HG03064 (cell line): ENCODE data around the gene NUP93.

Experiments used
- ATAC-seq: cut with Tn5 transposase; IDR thresholded peaks from one replicate; pipeline ENCODE4 v1.9.1; 2021; ENCODE audit warnings: low read depth; ENCODE audit not compliant: unreplicated experiment

NUP93 gene

DNA sequence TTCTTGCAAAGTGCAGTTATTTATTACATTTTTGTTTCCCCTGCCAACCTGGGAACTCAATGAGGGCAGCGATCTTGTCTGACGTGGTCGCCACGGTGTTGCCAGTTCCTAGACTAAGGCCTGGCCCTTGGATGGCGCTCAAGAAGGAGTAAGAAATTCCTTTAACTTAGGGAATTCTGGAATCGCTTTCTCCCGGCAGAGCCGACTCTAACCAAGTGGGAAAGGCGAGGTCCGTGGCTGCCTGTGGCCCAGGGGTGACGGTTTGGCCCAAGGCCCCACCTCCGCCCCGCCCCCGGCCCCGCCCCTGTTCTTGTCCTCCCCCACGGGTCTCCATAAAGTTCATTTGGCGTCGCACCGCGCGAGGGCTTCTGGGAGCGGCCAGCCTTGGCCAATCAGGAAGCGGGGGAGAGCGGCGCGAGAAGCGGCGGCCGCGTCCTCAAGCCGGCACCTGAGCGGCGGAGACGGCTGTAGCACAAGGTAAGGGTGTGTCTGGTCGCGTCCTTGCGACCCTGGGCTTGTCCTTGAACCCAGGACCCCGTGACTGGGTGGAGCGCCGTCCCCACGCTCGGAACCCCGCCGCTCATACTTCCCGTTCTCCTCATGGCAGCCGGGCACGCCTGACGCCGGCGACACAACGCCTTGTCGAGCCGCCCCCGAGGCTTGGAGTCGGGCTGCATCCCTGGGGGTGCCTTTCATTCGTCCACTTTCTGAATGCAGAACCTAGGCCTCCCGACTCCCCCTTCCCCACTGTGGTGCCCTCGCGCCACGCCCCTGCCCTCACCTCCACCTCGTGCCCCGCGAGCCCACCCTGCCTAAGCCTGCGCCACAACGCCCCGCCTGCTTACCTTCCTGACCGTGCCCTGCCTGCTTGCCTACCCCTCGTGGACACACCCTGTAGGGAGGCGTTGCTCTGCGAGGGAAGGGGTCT, at the start of gene NUP93:
Gene NUP93 (plus strand): TSS at position 395 of the 928 bp plus-strand sequence. CDS start 18,119 bp downstream, outside the sequence.
- ATAC-seq: peak; percentile 72

DNA sequence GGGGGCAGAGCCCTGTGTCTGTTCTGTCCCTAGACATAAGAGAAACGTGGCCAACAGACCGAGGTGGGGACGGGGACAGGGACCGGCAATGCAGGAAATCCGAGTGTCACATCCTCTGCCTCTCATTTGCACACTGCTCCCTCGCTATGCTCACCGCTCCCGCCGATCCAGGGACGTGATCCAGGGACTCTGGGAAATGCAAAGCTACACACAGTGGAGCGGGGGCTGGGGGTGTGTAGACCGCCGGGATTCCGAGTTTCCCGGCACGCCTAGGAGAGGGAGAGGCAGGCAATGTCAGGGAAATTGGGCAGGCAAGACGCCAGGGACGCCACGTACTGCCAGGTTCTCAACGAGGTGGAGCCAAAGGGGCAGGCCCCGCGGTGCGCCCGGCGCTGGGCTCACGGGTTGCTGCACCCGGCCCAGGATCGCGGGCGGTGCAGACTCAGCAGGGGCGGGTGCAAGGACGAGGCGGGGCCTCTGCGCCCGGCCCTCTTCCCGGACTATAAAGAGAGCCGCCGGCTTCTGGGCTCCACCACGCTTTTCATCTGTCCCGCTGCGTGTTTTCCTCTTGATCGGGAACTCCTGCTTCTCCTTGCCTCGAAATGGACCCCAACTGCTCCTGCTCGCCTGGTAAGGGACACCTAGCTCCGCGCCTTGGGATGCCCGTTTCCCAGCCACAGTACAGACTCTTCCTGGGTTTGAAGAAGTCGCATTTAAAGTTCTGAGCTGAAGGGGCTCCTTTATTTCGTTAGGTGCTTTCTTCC, 47.8 kb upstream of the NUP93 start, which contains the start of gene MT1X:
Gene MT1X (plus strand): TSS at position 532 of the 764 bp plus-strand sequence. CDS start 71 bp downstream, at position 603.
- peak; percentile 98 for ATAC-seq

DNA sequence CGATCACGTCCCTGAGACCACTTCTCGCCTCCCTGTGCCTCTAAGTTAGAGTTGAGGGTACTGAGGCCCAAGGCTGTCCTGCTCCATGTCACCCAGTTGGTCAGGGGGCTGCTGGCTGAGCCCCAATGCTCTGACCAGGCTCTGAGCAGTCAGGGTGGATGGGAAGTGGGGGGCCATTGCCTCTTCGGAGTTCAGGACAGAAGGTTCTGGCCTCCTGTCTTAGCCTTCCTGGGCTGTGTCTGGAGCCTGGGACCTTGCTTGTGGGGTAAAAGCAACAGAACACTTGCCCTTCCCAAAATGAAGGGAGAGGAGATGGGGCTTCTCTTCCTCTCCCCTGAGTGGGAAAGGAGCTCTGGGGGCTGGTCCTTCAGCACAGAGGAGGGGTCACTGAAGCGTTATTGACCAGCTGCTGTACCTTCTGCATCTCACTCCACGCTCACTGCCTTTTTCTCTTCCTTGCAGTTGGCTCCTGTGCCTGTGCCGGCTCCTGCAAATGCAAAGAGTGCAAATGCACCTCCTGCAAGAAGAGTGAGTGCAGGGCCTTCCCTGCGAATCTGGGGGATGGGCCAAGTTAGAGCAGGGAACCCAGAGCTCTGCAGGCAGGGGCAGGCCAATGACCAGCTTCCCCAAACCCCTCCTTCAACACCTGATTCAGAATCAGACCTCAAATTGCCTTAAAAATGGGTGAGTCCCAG, 47.1 kb upstream of the NUP93 start:
- ATAC-seq: no peak

DNA sequence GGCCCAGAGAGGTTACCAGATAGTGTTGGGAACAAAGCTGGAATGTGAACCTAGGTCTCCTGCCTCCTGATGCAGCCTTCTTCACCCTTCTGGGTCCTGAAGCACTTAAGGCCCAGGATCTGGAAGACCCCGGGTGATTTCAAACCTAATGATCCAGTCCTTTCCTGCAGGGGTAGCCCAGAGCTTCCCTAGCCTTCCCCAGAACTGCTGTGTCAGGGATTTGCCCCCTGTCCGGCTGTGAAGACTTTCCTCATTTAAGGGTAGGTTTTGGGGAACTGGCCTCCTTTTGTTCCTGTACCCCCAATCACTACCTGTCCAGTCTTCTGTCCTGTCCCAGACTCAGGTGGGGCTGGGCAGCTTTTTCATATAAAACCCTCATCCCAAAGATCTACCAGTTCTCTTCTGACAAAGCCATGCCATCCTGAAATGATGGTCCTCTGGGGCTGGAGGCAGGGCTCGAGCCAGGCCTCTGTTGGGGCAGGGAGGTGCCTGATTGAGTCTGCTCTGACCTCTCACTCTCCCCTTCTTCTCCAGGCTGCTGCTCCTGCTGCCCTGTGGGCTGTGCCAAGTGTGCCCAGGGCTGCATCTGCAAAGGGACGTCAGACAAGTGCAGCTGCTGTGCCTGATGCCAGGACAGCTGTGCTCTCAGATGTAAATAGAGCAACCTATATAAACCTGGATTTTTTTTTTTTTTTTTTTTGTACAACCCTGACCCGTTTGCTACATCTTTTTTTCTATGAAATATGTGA, 46.3 kb upstream of the NUP93 start:
- no peak for ATAC-seq

DNA sequence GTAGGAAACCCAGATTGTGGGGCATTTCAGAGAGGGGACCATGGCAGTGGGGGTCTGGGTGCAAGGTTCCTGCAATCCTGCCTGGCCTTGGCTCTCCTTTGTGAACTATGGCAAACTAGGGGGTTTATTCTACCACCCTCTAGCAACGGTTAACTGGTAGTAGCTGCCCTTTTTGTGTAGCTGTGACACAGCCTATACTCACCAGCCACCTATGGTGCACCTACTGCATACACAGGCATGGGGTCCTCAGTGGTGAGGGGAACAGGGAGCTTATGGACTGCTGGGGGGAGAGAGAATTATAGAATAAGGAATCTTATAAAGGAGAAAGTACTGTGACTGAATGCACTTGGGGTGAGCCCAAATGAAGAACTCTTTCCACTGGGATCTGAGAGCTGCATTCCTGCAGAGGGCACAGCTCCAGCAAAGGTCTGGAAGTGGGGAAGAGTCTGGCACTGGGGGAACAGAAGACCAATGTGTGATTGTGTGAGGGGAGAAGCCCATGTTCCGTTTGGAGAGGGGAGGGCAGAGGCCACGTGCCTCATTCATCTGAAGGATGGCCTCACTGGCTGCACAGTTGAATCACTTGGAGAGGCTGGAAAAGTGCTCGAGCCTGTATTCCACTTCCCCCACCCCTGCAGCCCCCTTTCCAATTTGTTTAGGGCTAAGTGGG, 45.5 kb upstream of the NUP93 start:
- no peak for ATAC-seq

DNA sequence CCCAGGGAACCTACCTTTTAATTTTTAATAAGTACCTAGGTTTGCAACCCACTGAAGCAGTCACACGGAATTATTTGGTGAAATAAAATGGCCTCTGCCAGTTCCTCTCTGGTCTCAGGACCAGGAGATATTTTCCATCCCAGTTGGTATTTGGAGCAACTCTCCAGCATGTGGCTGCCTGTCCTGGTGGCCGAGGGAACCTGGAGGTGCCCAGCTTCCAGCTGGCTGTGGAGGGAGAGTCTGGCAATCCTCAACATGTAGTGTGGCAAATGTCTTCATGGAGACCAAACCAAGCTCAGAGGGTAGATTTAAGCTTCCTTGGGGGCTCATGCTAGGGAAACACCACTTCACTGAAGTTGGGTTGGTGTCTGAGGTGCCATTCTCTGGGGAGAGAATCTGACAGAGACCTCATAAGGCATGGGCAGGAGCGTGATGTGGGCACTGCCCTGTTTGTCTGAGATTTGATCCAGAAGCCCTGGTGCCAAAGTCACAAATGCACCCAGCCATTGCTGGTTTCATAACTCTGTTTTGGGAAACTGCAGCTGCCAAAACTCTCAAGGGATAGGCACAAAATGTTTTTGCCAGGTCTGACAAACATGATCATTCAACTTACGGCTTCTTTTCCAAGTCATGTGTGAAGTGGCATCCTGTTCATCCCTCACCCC, 44.9 kb upstream of the NUP93 start:
- no peak for ATAC-seq

DNA sequence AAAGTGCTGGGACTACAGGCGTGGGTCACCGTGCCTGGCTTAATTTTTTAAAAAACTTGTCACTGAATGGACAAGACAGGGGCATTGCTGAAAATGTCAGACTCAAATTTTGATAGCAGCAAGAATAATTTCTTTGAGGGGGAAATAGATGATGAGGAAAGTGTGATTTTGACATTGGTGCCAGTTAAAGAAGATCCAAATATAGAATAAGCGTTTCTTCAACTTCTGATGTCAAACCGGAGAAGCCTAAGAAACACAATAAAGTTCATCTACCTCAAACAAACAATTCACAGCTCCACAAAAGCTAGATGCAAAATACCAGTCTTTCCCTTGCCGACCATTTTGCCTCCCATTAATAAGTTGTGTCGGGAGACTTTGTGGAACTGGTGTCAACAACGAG, 43.2 kb upstream of the NUP93 start:
- no peak for ATAC-seq

DNA sequence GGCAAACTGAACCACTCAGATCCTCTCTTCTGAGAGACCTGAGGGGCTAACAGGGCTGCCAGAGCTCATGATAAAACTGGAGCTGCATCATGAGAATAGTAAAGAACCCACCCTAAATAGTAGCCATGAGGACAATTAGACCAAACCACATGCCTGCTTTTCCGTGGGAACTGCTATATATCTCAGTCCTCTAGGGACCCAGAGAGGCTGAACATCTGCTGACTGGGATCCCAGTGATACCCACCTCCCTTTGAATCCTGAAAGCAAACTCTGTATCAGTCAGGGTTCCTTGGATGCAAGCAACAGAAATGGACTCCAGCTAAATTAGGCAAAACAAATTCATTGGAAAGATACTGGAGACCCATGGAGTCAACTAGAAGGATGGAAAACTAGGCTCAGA, 41.2 kb upstream of the NUP93 start:
- no peak for ATAC-seq

DNA sequence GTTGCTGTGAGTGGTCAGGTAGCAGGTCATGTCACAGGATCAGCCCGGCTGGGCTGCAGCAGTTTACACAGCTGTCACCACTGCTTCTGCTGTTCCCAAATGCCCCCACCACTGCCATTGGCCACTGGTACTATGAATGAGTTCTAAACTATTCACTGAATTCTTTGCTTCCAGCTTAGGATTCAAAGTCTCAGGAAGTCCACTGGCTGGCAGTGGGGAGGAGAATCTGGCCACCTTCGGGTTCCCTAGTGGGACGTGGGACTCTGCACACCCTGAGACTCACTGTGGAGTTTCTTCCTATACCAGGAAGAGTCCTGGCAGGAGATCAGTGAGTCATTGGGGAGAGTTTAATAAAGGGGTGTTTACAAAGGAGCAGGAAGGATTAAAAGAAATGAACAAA, 40.8 kb upstream of the NUP93 start:
- no peak for ATAC-seq

DNA sequence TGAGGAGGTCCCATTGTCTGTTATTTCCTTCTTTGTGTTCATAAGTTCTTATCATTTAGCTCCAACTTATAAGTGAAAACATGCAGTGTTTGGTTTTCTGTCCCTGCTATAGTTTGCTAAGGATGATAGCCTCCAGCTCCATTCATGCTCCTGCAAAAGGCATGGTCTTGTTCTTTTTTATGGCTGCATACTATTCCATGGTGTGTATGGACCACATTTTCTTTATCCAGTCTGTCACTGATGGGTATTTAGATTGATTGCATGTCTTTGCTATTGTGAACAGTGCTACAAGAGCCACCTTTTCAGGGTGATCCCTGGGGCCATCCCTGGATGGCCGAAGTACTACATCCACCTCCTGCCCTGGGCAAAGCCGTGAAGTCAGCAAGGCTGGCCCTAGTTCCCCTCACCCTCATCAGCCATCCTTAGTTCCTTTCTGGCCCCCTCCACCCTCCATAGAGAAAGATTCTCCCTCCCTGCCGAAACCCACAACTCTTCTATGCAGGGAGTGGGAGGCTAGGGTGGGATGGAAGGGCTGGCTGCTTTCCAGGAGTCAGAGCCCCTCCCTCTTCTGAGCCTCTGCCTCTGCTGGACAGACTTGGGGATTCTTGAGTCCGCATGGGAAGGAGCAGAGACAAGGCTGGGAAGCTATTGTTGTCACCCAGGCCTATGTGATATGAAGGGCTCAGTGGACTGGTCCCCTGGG, 39.4 kb upstream of the NUP93 start:
- ATAC-seq: no peak

DNA sequence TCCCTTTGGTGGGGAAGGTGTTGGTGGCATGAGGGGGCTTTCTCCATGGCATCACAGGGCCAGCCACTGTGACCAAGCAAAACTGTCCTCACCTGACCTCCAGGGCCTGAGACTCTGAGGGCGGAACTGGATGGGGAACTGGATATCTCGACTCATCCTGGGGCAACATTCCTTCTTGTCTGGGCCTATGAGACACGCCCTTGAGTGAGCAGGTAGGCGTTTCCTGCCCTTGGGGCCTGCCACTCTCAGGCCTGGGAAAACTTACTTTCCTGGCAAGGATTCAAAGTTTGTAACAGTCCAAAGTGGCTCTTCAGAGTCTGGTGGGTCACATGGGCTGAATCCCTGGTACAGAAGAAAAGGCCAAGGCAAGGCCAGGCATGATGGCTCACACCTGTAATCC, 38.0 kb upstream of the NUP93 start:
- no peak for ATAC-seq

DNA sequence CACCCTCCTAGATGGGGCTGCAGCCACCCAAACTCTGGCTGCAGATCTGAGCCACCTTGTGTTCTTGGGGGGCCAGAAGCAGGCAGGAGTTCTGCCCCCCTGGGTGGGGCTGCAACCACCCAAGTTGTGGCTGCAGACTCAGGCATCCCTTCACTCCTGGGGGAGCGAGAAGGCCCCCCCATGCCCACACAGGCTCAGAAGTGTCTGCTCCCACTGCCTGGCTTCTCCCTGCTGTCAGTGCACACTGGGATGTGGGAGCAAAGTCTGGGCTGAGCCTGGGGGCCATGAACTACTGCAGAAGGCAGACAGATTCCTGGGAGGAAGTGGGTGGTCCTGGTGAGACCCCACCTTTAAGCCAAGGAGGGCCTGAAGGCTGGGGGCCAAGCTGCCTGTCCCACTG, 34.7 kb upstream of the NUP93 start:
- ATAC-seq: no peak

DNA sequence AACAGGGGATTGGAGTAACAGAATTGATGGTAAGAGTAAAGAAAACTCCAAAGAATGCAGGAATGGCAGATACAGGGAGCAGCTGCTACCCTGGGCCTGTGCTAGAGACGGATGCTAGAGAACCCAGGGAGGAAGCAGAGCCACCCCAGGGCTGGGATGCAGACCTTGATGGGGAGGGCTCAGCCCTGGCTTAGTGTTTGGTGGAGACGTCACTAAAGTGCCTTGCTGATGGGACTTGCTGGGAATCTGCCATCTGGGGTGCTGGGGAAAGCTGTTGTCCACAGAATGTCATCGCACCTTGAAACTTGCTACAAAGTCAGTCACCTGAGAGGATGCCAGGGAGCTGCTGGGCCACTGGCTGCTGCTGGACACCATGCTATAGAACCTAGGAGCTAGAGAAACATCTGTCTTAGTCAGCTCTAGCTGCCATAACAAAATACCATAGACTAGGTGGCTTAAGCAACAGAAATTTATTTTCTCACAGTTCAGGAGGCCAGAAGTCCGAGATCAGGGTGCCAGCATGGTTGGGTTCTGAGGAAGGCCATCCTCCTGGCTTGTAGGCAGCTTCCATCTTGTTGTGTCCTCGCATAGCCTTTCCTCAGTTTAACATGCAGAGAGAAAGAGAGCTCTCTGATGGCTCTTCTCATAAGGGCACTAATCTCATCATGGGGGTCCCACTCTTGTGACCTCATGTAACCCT, 32.3 kb upstream of the NUP93 start:
- no peak for ATAC-seq

DNA sequence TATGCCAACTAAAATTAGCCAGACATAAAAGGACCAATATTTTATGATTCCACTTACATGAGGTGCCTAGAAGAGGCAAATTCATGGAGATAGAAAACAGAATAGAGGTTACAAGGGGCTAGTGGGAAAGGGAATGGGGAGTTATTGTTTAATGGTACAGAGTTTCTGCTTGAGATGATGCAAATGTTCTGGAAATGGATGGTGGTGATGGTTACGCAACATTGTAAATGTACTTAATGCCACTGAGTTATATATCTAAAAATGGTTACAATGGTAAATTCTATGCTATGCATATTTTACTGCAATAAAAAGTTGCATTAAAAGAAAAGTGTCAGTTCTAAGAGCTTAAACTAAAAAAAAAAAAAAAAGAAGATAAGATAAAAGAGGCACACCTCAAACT, 29.7 kb upstream of the NUP93 start:
- ATAC-seq: no peak

DNA sequence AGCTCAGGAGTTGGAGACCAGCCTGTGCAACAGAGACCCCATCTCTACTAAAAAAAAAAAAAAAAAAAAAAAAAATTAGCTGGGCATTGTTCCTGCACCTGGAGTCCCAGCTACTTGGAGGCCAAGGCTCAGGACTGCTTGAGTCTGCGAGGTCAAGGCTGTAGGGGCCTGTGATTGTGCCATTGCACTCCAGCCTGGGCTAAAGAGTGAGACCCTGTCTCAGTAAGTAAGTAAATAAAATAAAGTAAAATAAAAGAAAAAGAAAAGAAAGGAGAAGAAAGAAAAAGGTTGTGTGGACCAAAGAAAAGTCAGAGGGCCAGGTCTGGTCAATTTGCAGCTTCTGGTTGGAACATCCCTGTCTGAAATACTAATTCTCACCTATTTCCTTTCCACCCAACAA, 29.3 kb upstream of the NUP93 start:
- ATAC-seq: no peak

DNA sequence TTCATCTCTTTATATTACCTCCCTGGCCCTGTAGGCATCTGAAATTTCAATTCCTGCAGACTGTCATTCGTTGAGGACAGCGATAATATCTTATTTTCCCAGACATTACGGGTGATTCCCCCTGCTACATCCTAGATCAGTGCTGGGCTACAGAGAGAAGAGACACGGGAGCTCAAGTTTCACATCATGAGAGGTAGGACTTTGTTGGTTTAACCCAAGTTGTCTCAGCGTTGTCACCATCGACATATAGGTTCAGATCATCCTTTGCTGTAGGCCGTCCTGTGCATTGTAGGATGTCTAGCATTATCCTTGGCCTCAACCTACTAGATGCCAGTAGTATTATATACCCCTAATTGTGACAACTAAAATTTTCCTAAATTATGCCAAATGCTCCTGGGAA, 28.4 kb upstream of the NUP93 start:
- ATAC-seq: no peak

DNA sequence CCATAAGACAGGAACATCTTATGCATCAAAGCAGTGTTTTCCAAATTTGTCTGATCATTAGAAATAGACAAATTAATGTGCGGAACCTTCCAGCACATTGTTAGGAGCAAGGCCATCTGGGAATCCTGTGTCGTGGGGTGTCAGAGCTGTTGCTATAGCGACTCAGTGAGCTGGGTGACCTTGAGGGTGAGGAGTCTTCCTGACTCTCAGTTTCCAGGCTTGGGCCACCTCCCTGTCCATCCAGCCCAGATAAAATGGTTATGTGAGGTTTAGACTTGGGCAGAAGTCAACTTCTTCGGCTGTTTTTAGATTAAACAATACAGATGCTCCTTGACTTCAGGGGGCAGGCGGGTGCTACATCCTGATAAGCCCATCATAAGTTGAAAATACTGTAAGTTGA, 27.1 kb upstream of the NUP93 start:
- no peak for ATAC-seq
